ENCODE data around the gene CDC45.
"Not testable (repeated sequence)": the region's sequence is repeated elsewhere in the genome, so short reads cannot be mapped to it uniquely, and the experiment has no call there.

GRCh38 chr22:19445279-19445982 lies 34.3 kb upstream of the CDC45 start:
- TF ChIP-seq ZNF367 (CRISPR knock-in tag; IDR thresholded peaks at IDR 0.05; ENCODE audit: borderline replicate concordance); TAF1 (CRISPR knock-in tag; IDR thresholded peaks at IDR 0.05); RAD21 (CRISPR knock-in tag; IDR thresholded peaks at IDR 0.05); POLR2AphosphoS5 (IDR thresholded peaks at IDR 0.05; ENCODE audit: low read depth, low read length); SMC3 (IDR thresholded peaks at IDR 0.05; ENCODE audit: low read length); CBFB (CRISPR knock-in tag; IDR thresholded peaks at IDR 0.05); CTCF (CRISPR knock-in tag; IDR thresholded peaks at IDR 0.05); TFDP2 (CRISPR knock-in tag; IDR thresholded peaks at IDR 0.05); KLF16 (CRISPR knock-in tag; IDR thresholded peaks at IDR 0.05); ZNF232 (CRISPR knock-in tag; IDR thresholded peaks at IDR 0.05; ENCODE audit: borderline replicate concordance): not testable (repeated sequence)

All from HepG2 (cell line).